Suprapubic skin (tissue), 4 donors: ENCODE results near the gene DERL3. TPM values are rescaled to one million over a fixed set of nuclear protein-coding genes. Genes with fewer than 3 reads are reported as not detected.

Source experiments
- DNase-seq, 2 donors: peaks; one replicate each; pipeline ENCODE4 v3.0.0-alpha.2; 2019; ENCODE audit warnings: low spot score in 2 of 2
- H3K27ac ChIP-seq: fragments of 200-600 bp; sonication (generic); one replicate; pipeline ENCODE4 v1.5.1; 2019
- H3K27me3 ChIP-seq: fragments of 200-600 bp; sonication (generic); one replicate; pipeline ENCODE4 v1.5.1; 2019
- H3K36me3 ChIP-seq: fragments of 200-600 bp; sonication (generic); one replicate; pipeline ENCODE4 v1.5.1; 2019
- H3K4me1 ChIP-seq: fragments of 200-600 bp; sonication (generic); one replicate; pipeline ENCODE4 v1.5.1; 2019
- H3K4me3 ChIP-seq: fragments of 200-600 bp; sonication (generic); one replicate; pipeline ENCODE4 v1.5.1; 2019; ENCODE audit warnings: mild to moderate bottlenecking
- H3K9me3 ChIP-seq: fragments of 200-600 bp; sonication (generic); one replicate; pipeline ENCODE4 v1.5.1; 2019
- CTCF ChIP-seq, 2 donors: fragments of 200-600 bp in 1 of 2; fragments of 450-650 bp in 1 of 2; sonication (generic) in 1 of 2; IDR thresholded peaks; one replicate each; pipeline ENCODE4 v1.5.1; 2016 to 2019; ENCODE audit warnings: antibody characterized with exemption in 2 of 2, mild to moderate bottlenecking in 1 of 2, moderate library complexity in 1 of 2
- EP300 ChIP-seq: sonication (generic); formaldehyde crosslinking; IDR thresholded peaks from one replicate; pipeline ENCODE4 v1.6.1; 2017; ENCODE audit warnings: antibody characterized with exemption
- POLR2A ChIP-seq, 2 donors: fragments of 450-650 bp; IDR thresholded peaks; one replicate each; pipeline ENCODE4 v1.6.1; 2017; ENCODE audit warnings: antibody characterized with exemption in 2 of 2, mild to moderate bottlenecking in 2 of 2, moderate library complexity in 2 of 2
- POLR2AphosphoS5 ChIP-seq, 3 donors: sonication (generic); formaldehyde crosslinking; IDR thresholded peaks; one replicate each; pipeline ENCODE4 v1.6.1; 2017; ENCODE audit warnings: antibody characterized with exemption in 3 of 3
- WGBS: methylation state at CpG from one replicate; pipeline ENCODE4 v1.1.5; 2018; 5-methylcytosine and 5-hydroxymethylcytosine counted together
- total RNA-seq, 4 donors: library from RNA; depleted of rRNA; stranded (reverse); fragments of >200 nt; gene quantifications; one replicate each; pipeline ENCODE4 v1.1.0, GENCODE V29; 2016

DERL3 gene
- total RNA-seq, 4 donors from 2014 or later = 0.34 to 0.94 (median 0.56) TPM; not detected in 1

- Histone ChIP-seq H3K36me3 (peaks cover 8% of the 10 kb centered on the region), H3K27me3 (no peaks in the 10 kb centered on the region), H3K4me3 (no peak overlapping the region), H3K9me3 (no peaks in the 10 kb centered on the region), H3K27ac (no peak overlapping the region), H3K4me1 (peaks cover 29% of the 10 kb centered on the region)
- no peak for DNase-seq
- 59% methylated on average over 7 of the region's 7 CpGs for WGBS
- TF ChIP-seq POLR2AphosphoS5 (IDR thresholded peaks at IDR 0.05) (no peak), EP300 (no peak), POLR2A (IDR thresholded peaks at IDR 0.05) (no peak), CTCF (IDR thresholded peaks at IDR 0.05) (no peak)
Measured at GRCh38 chr22:23840026-23840425, 1.2 kb upstream of the DERL3 start.

- WGBS = 58% methylated on average over 23 of the region's 41 CpGs
- DNase-seq = no peak
- no peak for TF ChIP-seq EP300
- no peak for TF ChIP-seq POLR2AphosphoS5 (IDR thresholded peaks at IDR 0.05)
- no peak for TF ChIP-seq POLR2A (IDR thresholded peaks at IDR 0.05)
- TF ChIP-seq CTCF (IDR thresholded peaks at IDR 0.05) = no peak
- Histone ChIP-seq H3K36me3 (peaks cover 27% of the 10 kb centered on the region), H3K4me3 (peak overlapping the region; percentile 44), H3K27ac (no peak overlapping the region), H3K27me3 (no peaks in the 10 kb centered on the region), H3K4me1 (peaks cover 29% of the 10 kb centered on the region), H3K9me3 (no peaks in the 10 kb centered on the region)
Measured at GRCh38 chr22:23837911-23838680, 710 bp downstream of the DERL3 start.

GRCh38 chr22:23837496-23837859, 1.3 kb downstream of the DERL3 start:
- WGBS = 100% methylated on average over 2 of the region's 12 CpGs
- H3K27me3 ChIP-seq = no peaks in the 10 kb centered on the region
- H3K9me3 ChIP-seq = no peaks in the 10 kb centered on the region
- no peak overlapping the region for H3K27ac ChIP-seq
- H3K4me1 ChIP-seq = peaks cover 29% of the 10 kb centered on the region
- no peak for TF ChIP-seq POLR2A (IDR thresholded peaks at IDR 0.05)
- DNase-seq = no peak
- peaks cover 31% of the 10 kb centered on the region for H3K36me3 ChIP-seq
- no peak overlapping the region for H3K4me3 ChIP-seq

- no peak for TF ChIP-seq POLR2A (IDR thresholded peaks at IDR 0.05)
- no peak for TF ChIP-seq POLR2AphosphoS5 (IDR thresholded peaks at IDR 0.05)
- TF ChIP-seq EP300 = no peak
- TF ChIP-seq CTCF (IDR thresholded peaks at IDR 0.05) = no peak
- H3K4me1 ChIP-seq = peaks cover 29% of the 10 kb centered on the region
- H3K4me3 ChIP-seq = no peak overlapping the region
- no peaks in the 10 kb centered on the region for H3K27me3 ChIP-seq
- DNase-seq = no peak
- H3K27ac ChIP-seq = no peak overlapping the region
- no peaks in the 10 kb centered on the region for H3K9me3 ChIP-seq
- WGBS = 83% methylated on average over 6 of the region's 12 CpGs
- peaks cover 32% of the 10 kb centered on the region for H3K36me3 ChIP-seq
Measured at GRCh38 chr22:23836692-23837495, 1.9 kb downstream of the DERL3 start.

GRCh38 chr22:23836281-23836680, 2.5 kb downstream of the DERL3 start:
- 66% methylated on average over 3 of the region's 5 CpGs for WGBS
- DNase-seq = peak in 1 of 2 donors; percentile 36
- no peak overlapping the region for H3K4me3 ChIP-seq
- H3K27me3 ChIP-seq = no peaks in the 10 kb centered on the region
- H3K9me3 ChIP-seq = no peaks in the 10 kb centered on the region
- peaks cover 29% of the 10 kb centered on the region for H3K4me1 ChIP-seq
- TF ChIP-seq POLR2AphosphoS5 (IDR thresholded peaks at IDR 0.05) (no peak), POLR2A (IDR thresholded peaks at IDR 0.05) (no peak), CTCF (IDR thresholded peaks at IDR 0.05) (no peak), EP300 (no peak)
- no peak overlapping the region for H3K27ac ChIP-seq
- H3K36me3 ChIP-seq = peaks cover 38% of the 10 kb centered on the region
